ENCODE data around the gene CMTR1. TPM values are rescaled to one million over a fixed set of nuclear protein-coding genes. Genes with fewer than 3 reads are reported as not detected.

CMTR1 gene
- total RNA-seq, 1 donor: 30.7 TPM

DNA sequence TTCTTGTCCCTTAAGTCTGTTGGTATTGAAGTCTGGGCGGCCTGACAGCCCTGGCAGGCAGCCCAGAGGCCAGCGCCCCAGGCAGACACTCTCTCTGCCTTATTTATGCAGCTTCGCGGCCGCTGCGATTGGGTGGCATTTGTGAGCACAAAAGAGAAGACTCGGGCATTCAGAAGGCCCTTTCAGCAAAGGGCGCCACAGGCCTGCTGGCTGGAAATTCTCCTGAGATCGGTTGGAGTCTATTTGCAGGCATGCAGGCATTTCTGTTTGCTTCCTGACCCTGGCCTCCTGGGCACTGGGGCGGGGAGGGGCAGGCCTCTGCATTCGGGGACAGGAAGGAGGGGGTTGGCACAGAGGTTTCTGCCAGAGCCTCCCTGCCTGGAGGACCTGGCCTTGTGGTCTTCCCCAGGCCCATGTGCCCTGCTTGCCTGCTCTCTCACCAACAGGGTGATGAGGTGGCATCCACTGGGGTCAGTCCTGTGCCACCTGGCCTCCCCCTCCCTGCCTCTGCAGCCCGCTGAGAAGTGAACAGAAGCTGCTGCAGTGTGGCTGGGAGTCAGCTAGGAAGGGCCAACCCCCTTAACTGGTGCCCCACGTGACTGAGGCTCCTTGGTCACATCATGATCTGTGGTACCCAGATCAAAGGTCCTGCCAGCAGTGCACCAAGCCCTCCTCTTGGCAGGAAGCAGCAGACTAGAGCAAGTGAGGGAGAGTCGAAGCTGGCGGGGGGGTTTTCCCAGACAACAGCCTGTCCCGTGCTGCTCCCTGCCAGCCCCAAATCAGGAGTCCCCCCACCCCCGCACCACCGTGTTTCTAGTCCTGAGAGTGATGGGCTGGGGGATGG, 83.3 kb downstream of the CMTR1 start:
- no peak for DNase-seq (ENCODE audit: low read depth)

DNA sequence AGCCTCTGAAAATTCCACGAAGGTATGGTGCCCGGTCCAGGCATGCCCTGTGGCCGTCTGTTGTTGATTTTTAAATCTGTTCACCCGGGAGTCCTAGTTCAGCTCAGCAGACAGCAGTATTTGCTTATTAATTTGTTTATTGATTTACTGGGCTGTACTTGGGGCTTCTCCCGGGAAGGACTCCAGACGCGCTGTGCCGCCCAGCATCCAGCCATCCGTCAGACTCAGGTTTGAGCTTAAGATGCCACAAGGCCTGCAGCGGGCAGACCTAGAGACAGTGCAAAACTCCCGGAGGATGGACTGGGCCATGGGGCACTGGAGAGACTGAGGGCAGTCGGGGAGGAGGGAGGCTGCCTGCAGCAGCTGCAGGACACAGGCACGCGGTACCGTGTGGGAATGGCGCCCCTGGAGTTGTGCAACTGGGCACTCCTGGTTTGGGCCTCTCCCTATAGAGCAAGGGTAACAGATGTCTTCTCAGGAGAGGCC, 83.9 kb downstream of the CMTR1 start:
- DNase-seq (ENCODE audit: low read depth): no peak
- TF ChIP-seq, protein P1, sequence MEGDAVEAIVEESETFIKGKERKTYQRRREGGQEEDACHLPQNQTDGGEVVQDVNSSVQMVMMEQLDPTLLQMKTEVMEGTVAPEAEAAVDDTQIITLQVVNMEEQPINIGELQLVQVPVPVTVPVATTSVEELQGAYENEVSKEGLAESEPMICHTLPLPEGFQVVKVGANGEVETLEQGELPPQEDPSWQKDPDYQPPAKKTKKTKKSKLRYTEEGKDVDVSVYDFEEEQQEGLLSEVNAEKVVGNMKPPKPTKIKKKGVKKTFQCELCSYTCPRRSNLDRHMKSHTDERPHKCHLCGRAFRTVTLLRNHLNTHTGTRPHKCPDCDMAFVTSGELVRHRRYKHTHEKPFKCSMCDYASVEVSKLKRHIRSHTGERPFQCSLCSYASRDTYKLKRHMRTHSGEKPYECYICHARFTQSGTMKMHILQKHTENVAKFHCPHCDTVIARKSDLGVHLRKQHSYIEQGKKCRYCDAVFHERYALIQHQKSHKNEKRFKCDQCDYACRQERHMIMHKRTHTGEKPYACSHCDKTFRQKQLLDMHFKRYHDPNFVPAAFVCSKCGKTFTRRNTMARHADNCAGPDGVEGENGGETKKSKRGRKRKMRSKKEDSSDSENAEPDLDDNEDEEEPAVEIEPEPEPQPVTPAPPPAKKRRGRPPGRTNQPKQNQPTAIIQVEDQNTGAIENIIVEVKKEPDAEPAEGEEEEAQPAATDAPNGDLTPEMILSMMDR (IDR thresholded peaks at IDR 0.05; ENCODE audit: insufficient read depth, low read length): no peak
- H3K4me3 ChIP-seq (ENCODE audit: low read depth, low read length): no peak overlapping the region

More for the DNA sequence above, 83.3 kb downstream of the CMTR1 start:
- no peak overlapping the region for H3K4me3 ChIP-seq (ENCODE audit: low read depth, low read length)
- TF ChIP-seq, protein P1 (IDR thresholded peaks at IDR 0.05; ENCODE audit: insufficient read depth, low read length): no peak

DNA sequence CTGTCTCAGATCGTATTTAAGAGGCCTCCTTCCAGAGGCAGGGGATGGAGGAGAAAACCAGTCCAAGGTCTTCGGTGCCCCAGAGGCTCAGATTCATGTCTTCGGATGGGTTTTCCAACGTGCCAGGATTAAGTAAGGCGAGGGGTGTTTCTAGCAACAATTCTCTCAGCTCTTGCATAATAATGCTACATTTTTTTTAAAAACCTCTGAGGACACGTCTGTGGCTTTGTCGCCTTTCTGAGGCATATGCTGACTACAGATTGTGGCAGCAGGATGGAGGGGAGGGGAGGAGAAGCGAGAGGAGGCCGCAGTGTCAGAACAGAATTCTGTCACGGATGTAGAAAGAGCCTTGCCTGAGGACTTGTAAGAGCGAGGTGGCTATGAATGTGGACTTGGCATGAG, 84.4 kb downstream of the CMTR1 start:
- no peak for DNase-seq (ENCODE audit: low read depth)
- TF ChIP-seq, protein P1 (IDR thresholded peaks at IDR 0.05; ENCODE audit: insufficient read depth, low read length): no peak
- no peak overlapping the region for H3K4me3 ChIP-seq (ENCODE audit: low read depth, low read length)

DNA sequence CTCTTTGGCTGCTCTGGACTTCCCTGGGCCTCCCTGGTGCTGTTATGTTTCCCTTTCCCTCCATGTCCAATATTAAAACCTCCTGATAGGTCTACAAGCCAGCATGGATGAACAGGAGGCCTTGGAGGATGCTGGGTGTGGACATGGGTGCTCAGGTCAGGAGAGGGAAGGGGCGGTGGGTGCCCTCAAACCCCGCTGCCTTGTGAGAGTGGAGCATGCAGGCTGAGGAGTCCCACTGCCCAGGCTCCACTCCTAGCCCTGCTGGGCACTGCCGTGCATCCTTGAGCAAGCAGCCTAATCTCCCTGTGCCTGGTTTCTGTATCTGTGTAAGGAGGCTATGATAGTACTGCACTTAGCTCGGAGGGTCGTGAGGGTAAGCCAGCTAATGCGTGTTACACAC, 85.1 kb downstream of the CMTR1 start:
- no peak overlapping the region for H3K4me3 ChIP-seq (ENCODE audit: low read depth, low read length)
- no peak for DNase-seq (ENCODE audit: low read depth)
- TF ChIP-seq, protein P1 (IDR thresholded peaks at IDR 0.05; ENCODE audit: insufficient read depth, low read length): no peak

DNA sequence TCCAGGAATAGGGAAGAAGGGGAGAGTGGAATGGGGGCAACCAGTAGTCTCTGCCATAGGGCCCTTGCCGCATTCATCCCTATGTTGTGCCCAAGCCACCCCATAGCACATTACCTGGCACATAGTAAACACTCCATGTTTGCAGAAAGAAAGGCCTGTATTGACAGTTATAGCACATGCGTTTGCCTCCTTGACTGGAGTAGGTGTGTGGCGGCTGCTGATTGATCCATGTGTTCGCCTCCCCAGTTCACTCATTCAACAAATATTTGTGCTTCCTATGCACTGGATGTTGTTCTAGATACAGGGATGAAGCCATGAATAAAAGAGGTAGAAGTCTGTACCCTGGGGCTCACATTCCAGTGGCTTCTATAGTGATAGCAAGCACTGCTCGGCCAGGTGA, 86.4 kb downstream of the CMTR1 start:
- H3K4me3 ChIP-seq (ENCODE audit: low read depth, low read length): no peak overlapping the region
- TF ChIP-seq, protein P1 (IDR thresholded peaks at IDR 0.05; ENCODE audit: insufficient read depth, low read length): no peak
- DNase-seq (ENCODE audit: low read depth): no peak

DNA sequence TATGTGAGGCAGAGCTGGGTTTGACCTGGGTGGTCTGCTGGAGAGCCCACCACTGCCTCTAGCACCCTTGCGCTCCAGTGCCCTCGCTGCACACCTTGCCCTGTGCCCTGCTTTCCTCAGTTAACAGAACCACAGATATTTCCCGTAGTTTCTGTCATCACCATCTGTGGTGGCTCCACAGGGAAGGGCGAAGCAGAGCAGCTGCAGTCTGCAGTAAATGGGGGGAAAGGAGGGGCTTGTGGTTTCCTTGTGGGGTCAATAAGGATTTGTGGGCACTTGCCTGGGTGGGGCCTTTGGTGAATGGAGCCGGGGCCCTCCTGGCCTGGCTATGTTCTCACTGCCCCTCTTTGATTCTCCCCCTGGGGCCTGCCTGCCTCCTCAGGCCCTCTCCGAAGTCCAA, 87.9 kb downstream of the CMTR1 start:
- no peak for DNase-seq (ENCODE audit: low read depth)
- no peak overlapping the region for H3K4me3 ChIP-seq (ENCODE audit: low read depth, low read length)
- TF ChIP-seq, protein P1 (IDR thresholded peaks at IDR 0.05; ENCODE audit: insufficient read depth, low read length): no peak
